ENCODE data around the gene TBCB. TPM values are rescaled to one million over a fixed set of nuclear protein-coding genes. Genes with fewer than 3 reads are reported as not detected.

The TBCB gene
- total and polyA plus RNA-seq, 2 experiments from 2014 or later = 177 to 268 TPM

DNA sequence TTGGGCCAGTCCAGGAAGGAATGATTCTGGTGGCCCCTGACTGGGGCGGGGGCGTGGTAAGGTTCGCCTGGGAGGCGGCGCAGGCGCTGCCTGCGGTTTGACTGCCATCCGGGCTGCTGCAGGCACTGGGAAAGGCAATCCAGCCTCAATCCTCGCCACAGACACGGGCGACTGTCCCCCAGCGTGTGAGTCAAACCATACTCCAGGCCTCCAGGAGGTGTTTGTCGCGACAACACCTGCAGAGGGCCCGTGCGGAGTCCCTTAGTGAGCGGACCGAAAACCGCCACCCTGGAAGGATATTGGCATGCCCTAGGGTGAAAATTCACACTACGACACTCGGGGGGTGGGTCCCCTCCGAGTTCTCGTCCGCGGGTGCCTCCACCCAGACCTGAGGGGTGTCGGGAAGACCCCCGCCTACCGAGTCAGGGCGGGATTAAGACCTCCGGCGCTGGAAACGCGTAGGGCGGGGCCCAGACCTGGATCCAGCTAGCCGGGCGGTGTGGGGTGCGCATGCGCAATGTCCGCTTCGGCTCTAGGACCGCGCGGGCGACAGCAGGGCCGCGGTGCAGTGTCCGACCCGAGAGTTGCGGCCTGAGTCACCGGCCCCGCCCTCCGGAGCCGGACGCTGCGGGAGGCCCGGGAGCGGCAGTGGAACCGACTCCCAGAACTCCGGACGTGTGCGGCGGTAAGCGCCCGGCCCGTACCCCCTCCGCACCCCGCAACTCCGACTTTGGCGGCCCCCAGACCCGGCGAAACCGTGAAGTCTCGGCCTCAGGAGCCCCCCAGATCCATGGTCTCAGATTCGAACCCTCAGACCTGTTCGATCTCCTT lies 24.4 kb downstream of the TBCB start, which contains the start of gene CAPNS1:
Gene CAPNS1 (plus strand): TSS at position 594 of the 831 bp plus-strand sequence. CDS start 946 bp downstream, outside the sequence.
- peak; percentile 98 to 99 for DNase-seq (ENCODE audit: low read depth in 1 of 2, low spot score in 1 of 2)
- TF ChIP-seq, protein P1, sequence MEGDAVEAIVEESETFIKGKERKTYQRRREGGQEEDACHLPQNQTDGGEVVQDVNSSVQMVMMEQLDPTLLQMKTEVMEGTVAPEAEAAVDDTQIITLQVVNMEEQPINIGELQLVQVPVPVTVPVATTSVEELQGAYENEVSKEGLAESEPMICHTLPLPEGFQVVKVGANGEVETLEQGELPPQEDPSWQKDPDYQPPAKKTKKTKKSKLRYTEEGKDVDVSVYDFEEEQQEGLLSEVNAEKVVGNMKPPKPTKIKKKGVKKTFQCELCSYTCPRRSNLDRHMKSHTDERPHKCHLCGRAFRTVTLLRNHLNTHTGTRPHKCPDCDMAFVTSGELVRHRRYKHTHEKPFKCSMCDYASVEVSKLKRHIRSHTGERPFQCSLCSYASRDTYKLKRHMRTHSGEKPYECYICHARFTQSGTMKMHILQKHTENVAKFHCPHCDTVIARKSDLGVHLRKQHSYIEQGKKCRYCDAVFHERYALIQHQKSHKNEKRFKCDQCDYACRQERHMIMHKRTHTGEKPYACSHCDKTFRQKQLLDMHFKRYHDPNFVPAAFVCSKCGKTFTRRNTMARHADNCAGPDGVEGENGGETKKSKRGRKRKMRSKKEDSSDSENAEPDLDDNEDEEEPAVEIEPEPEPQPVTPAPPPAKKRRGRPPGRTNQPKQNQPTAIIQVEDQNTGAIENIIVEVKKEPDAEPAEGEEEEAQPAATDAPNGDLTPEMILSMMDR (IDR thresholded peaks at IDR 0.05; ENCODE audit: low read depth, low read length) = peak; percentile 8
- Histone ChIP-seq H3K36me3 (peaks cover 16% of the 10 kb centered on the region), H3K4me3 (peak within 1 kb of the TSS; percentile 97), H3K4me1 (ENCODE audit: low read depth) (peaks cover 3% of the 10 kb centered on the region), H3K9me3 (ENCODE audit: low read depth) (no peaks in the 10 kb centered on the region), H3K27ac (peak within 1 kb of the TSS; percentile 92), H3K27me3 (peaks cover 1% of the 10 kb centered on the region)

DNA sequence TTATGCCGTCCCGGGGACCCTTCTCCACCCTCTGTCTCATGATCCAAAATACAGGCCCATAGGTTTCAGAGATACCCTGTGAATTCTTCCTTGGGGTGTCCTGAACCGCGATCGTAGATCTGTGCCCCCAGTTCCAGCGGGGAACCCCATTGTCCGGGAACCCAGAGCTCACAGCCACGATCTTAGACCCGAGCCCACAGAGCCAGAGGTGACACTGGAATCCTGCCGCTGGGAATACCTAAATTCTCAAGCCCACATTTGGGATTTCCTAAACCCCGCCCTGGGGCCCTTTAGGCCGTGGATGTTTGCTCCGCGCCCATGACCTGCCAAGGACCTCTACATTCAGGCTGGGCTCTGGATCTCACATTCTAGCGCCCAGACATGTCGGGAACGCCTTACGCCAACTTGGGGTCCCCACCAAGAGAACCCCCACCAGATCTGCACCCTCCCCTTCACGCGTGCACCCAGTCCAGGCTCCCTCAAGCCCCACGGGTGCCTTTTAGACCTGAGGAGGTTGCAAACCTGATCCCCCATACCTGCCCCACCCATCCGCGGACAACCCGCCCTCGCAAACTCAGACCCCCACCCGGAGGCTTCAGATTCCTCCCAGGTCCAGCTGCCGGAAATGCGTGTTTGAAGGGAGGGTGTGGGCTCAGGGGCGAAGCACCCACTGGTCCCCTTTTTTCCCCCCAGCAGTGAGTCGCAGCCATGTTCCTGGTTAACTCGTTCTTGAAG lies 25.2 kb downstream of the TBCB start:
- TF ChIP-seq, protein P1 (IDR thresholded peaks at IDR 0.05; ENCODE audit: low read depth, low read length) = no peak
- peak overlapping the region; percentile 97 for H3K4me3 ChIP-seq
- H3K27me3 ChIP-seq = no peaks in the 10 kb centered on the region
- peaks cover 3% of the 10 kb centered on the region for H3K4me1 ChIP-seq (ENCODE audit: low read depth)
- peaks cover 22% of the 10 kb centered on the region for H3K36me3 ChIP-seq
- peak; percentile 58 to 71 for DNase-seq (ENCODE audit: low read depth in 1 of 2, low spot score in 1 of 2)
- H3K9me3 ChIP-seq (ENCODE audit: low read depth) = no peaks in the 10 kb centered on the region
- H3K27ac ChIP-seq = peak overlapping the region; percentile 92

DNA sequence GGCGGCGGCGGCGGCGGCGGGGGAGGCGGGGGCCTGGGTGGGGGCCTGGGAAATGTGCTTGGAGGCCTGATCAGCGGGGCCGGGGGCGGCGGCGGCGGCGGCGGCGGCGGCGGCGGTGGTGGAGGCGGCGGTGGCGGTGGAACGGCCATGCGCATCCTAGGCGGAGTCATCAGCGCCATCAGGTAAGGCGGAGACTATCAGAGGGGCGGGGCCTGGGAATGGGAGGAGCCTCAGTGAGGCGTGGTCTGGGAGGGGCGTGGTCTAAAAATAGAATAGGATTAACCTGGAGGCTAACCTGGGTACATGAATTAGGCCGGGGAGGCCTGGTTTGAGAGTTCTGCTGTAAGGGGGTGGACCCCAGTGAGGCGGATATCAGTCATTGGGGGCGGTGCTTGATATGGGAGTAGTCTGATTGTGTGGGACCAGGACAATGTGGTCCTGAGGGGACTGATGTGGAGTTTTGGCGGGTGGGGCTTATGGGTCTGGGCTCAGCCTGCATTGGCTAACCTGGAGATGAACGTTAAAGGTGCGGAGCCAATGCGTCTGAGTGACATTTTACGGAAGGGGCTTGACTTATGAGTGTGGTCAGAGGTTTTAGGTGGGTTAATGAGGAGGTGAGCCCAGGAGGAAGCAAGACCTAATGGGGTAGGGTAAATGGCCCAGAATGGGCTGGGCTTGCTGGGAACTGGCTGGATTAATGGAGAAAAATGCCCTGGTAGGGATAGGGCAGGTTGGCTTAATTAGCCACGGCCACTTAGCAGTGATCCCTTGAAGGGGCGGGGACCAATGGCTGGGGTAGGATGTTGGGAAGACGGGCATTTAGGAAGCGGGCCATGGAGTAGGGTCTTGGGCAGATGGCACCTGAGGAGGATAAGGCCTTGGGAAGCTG lies 26.0 kb downstream of the TBCB start:
- Histone ChIP-seq H3K36me3 (peaks cover 30% of the 10 kb centered on the region), H3K27me3 (no peaks in the 10 kb centered on the region), H3K4me1 (ENCODE audit: low read depth) (peaks cover 3% of the 10 kb centered on the region), H3K4me3 (peak overlapping the region; percentile 97), H3K27ac (peak overlapping the region; percentile 92), H3K9me3 (ENCODE audit: low read depth) (no peaks in the 10 kb centered on the region)
- TF ChIP-seq, protein P1 (IDR thresholded peaks at IDR 0.05; ENCODE audit: low read depth, low read length) = no peak
- peak; percentile 85 to 91 for DNase-seq (ENCODE audit: low read depth in 1 of 2, low spot score in 1 of 2)

DNA sequence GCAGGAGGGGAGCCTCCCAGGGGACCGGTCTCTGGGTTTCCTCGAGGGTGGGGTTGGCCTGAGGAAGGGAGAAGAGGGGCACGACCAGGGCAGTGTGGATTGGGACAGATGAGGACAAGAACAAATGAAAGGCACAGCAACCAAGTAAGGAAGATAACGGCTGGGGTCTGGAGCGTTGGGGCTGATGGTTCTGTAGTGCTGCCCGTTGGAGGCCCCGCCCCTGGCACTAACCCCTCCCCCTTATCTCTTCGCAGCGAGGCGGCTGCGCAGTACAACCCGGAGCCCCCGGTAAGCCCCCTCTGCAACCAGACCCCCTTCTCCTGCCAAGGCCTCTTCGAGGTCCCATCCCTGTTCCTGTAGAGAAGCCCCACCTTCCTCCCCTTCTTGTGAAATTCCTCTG lies 26.8 kb downstream of the TBCB start:
- H3K36me3 ChIP-seq = peaks cover 34% of the 10 kb centered on the region
- DNase-seq (ENCODE audit: low read depth in 1 of 2, low spot score in 1 of 2) = no peak
- H3K9me3 ChIP-seq (ENCODE audit: low read depth) = no peaks in the 10 kb centered on the region
- no peak overlapping the region for H3K4me3 ChIP-seq
- no peak overlapping the region for H3K27ac ChIP-seq
- H3K27me3 ChIP-seq = no peaks in the 10 kb centered on the region
- H3K4me1 ChIP-seq (ENCODE audit: low read depth) = peaks cover 3% of the 10 kb centered on the region
- TF ChIP-seq, protein P1 (IDR thresholded peaks at IDR 0.05; ENCODE audit: low read depth, low read length) = no peak

DNA sequence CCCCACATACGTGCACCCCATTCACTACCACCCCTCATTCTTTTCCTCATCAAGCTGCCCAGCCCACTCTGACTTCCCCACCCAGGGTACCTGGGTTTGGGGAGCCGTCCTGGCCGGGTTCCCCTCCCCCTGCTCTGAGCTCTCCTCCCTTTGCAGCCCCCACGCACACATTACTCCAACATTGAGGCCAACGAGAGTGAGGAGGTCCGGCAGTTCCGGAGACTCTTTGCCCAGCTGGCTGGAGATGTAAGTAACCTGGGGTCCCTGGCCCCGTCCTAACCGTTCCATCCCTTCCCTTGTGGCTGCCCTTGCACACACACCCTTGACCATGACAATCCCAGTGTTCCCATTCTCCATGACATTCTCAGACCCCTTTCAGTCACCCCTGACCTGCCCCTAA lies 27.2 kb downstream of the TBCB start:
- H3K27ac ChIP-seq = no peak overlapping the region
- H3K36me3 ChIP-seq = peaks cover 37% of the 10 kb centered on the region
- H3K27me3 ChIP-seq = no peaks in the 10 kb centered on the region
- H3K9me3 ChIP-seq (ENCODE audit: low read depth) = no peaks in the 10 kb centered on the region
- TF ChIP-seq, protein P1 (IDR thresholded peaks at IDR 0.05; ENCODE audit: low read depth, low read length) = no peak
- peaks cover 3% of the 10 kb centered on the region for H3K4me1 ChIP-seq (ENCODE audit: low read depth)
- no peak overlapping the region for H3K4me3 ChIP-seq
- DNase-seq (ENCODE audit: low read depth in 1 of 2, low spot score in 1 of 2) = no peak

All from cardiac muscle cell (in vitro differentiated cells and primary cell).